Stimulated activated CD8-positive, alpha-beta memory T cell treated with anti-CD3 and anti-CD28 coated beads, Interleukin-15, amount 100 ng/mL, for 1 hour (primary cell): ENCODE data around the gene ESRRG.

ENCODE experiments used
- DNase-seq: peaks from one replicate; pipeline ENCODE4 v3.0.0-alpha.2; 2020; ENCODE audit warnings: low read depth

ESRRG gene

DNA sequence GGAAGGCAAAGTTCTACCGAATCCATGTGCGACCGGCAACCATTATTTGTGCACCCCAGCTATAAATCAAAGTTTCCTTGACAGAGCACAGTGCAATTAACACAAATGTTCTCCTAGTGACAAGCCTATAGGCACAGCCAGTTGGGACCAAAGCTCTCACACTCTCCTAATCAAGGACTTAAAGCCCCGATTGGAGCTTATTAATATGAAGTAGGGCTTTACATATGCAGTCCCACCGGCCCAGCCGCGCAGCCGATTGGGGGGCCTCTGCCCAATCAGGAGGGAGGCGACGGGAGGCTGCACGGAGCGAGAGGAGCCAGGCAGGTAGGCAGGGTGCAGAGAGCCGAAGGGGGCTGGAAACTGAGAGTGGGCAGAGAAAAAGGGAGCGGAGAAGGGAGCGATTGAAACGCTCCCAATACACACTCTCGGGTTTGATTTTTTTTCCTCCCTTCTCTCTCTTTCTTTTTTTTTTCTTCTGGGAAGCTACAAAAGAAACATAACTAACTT lies at the start of gene ESRRG:
ESRRG (minus strand) TSS at position 156 of the 507 bp plus-strand sequence; CDS start at position 26, 130 bp downstream.
- no peak for DNase-seq

DNA sequence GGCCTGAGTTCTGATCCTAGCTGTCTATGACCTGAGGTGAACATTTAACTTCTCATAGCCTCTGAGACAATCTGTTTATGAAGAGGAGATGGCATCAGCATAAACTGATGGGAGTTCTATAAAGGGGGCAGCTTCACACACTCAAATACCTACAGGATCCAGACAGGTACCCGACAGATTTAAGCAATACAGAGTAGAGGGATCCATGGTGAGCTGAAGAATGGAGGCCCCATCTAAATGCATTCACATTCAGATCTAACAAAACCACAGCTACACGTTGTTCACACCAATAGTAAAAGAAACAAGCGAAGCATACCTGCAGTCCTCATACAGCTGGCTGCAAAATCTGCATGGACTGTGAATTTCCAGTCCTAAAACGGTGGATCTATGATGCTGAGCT lies 48.7 kb upstream of the ESRRG start:
- no peak for DNase-seq

DNA sequence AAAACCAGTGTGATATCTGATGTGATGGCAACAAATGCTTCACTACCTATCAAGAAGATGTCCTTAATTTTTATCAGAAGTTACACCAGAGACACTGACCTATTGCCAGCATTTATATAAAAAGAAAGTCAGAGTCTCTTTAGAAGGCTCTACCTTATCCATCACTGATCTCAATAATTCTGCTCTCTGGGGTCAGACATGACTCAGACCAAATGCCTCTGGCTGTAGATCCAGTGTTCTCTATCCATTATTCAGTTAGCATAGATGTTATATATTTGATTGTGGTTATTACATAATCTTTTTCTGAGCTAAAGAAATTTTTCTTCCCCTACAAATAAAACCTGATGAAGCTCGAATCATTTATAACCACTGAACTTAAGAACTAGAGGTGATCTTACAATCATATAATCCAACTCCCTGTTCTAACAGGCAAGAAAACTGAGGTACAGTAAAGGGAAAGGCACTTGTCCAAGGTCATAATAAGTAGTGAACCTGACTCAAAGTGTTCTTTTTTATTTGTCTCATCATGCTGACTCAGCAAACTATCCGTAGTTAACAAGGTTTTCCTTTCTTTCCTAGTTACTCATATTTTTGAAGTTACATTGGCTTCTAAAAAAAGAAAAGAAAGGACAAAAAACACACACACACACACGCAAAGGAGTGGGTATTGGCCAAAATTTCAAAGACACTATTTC lies 43.6 kb upstream of the ESRRG start:
- no peak for DNase-seq

DNA sequence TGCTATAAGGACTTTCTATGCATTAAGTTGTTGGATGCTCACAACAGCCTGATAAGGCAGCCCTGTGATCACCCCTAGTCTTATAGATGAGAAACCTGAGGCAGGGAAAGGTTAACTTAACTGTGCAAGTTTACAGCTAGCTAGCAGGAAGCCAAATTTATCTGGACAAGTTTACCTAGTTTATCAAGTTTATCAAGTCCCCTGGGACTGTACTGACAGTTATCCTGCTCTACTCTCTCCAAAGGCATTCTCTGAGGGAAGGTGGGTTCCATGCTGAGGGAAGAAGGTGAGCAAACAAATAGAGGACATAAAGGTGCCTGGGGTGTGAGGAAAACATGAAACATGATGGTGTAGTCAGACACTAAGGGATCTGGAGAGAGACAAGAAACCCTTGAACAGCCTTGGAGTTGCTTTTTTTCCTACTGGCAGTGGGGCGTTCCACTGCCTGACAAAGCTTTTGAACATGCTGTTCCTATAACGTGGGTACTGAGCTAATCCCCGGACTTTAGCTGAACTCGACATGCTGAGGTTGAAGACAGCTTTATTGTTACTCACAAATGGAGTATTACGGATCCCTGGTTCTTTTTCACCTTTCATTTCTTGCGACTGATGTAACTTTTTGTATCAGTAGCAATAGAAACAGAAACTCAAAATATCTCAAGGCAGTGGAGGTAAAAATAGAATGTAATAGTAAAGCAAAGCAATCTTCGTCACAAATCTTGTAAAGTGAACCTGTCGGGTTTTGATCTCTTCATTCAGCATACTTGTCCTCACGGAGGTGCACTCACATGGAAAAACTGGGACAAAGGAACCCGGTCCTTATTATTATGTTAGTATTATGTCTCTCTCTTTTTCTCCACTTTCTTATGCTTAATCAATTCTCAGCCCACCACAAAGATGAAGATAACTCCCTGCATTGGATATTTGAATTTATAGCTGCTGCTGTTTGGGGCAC lies 42.4 kb upstream of the ESRRG start:
- DNase-seq = no peak

DNA sequence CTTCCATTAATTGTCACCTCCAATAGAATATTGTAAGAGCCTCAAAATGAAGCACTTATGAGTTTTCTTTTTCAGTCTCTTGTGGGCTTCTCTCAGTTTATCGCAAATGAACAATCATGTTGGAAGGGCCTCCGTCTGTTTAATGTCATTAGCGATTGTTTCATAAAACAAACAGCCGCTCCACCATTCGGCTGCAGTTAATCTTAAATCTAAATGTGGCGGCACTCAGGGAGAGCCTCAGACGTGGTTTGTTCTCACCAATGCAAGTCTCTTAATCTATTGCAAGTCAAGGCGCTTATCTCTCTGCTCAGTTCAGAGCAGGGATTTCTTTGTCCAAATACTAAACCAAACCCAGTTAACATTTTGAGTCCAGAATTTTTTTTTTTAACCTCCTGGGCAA lies 34.9 kb upstream of the ESRRG start:
- no peak for DNase-seq

DNA sequence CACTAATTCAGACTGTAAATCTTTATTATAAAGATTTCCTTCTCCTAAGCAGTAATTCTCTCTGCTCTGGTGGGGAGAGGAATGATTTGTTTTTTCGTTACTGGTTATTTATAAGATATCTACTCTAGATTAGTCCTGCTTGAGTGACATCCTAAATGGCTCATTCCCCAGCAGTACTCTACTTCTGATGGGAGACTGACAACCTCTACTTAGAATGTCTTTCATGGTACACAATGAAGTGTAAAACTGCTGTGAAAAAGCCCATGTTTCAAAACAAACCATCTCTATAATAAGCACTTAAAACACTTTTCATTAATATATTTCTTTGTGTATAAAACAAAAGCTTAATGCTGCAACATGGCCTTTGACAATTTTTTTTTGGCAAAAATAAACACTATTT lies 33.9 kb upstream of the ESRRG start:
- no peak for DNase-seq

DNA sequence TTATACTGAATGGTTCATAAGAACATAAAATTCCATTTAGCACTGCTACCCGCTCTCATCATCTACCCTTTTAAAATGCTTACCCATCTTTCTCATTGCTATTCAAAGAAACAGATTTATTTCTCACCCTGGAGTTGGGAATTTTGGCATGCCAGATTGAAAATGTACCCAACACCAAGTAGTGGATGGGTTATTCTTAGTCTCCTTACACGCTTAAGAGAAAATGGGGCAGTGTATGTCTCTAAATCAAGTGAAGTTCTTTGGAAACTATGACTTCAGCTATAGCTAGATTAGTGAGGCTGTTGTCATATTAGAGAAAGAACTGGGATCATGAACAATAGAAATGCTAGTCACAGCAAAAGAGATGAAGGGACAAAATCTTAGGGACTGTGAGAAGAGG lies 27.7 kb upstream of the ESRRG start:
- DNase-seq = no peak

DNA sequence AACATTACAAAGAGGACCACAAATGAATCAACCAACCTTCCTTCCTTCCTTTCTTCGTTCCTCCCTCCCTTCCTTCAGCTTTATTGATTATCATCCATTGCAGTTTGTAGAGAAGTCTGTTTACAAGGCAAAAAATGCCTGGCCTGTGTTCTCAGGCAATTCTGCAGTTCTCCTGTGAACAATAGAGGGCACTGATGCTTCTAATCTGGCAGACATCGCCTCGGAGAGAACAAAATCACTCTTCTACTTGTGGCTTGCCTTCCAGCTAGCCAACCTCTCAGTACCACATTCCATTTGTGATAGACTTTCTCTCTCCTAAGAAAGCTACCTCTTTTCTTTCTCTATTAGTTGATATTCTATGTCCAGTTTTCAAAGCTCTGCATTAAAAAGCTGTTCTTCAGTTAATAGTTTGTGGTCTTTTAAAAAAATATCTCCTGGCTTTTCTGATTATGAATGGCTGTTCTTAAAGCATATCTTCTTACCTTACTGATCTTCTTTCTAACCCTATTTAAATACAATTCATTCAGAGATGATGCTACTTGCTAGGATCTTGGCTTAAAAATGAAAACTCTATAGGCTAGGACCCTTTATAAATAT lies 26.9 kb upstream of the ESRRG start:
- DNase-seq = no peak

DNA sequence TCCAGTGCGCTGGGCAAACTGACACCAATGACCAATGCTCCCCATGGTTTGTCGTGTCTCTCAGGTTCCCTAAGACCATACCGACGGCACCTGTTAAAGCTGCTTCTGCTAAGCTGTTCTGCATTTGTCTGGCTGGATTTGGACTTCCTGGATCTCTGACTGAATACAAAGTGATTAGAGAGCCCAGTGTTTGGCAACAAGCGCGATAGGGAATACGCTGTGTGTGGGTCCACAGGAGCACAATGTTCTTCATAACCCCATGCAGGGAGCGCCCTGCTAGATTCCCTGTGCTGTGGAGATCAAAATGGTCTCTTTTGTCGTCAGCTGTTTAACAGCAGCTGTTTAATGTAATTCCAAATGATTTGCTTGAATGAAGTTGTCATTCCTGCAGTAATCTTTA lies 26.0 kb upstream of the ESRRG start:
- DNase-seq = no peak

DNA sequence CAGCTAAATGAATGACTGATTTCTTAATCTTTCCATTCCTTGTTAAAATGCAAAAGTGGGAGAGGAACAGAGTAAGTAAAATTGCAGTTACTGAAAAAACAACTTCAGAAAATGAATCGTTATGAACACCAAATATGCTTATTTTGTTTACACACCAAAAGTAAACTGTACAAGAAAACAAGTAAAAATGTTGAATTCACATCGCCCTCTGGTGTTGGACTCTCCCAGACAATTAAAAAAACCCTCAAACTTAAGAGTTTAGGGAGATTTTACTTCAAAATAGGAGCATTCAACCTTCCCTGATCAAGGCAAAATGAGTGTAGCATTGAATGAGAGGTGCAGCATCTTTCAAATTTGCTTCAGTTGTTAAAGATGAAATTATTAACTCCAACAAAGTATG lies 19.4 kb upstream of the ESRRG start:
- no peak for DNase-seq

DNA sequence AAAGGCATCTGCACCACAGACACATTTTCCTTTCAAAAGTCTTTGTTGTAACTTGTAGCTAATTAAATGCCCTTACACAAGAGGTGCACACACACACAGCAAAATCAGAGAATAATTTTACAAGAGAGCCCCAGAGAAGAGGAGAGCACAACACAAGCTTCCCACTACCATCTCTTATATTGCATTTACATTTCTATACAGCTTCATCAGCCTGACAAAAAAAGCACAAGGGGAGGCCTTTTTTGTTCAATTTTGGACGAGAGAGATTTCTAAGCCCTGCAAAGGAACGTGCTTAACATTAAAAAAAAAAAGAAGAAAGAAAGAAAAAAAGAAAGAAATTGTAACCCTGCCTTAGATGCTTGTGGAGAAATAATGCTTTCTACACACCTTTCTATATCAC lies 17.1 kb upstream of the ESRRG start:
- DNase-seq = no peak

DNA sequence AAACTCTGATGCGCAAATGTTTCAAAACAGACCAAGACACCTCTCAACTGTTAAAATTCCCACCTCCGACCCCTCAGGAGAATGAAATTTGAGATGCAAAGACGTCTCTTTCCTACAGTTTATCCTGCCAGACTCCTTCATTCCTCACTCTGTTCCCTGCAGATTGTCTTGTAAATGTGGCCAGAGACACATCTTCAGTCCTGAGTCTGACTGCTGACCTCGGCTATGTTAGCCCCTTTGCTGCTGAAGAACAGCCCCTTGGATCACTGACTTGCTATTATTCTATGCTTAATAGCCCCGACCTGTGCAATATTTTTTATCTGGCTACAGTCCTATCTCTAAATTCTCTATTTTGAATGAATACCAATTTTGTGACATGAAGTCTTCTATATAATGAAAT lies 16.6 kb upstream of the ESRRG start:
- DNase-seq = no peak

DNA sequence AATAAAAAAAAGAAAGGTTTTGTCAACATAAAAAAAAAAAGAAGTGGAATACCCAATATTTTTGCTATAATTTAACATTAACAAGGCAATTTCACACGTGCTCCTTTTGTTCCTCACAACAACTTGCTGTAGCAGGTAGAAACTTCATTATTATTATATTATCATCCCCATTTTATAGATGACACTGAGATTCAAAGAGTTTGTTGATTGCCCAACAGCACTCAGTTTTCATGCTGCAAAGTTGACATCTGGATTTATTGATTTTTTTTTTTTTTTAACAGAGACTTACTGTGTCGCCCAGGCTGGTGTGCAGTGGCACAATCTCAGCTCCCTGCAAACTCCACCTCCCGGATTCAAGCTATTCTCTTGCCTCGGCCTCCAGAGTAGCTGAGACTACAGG lies 8.9 kb upstream of the ESRRG start:
- no peak for DNase-seq

DNA sequence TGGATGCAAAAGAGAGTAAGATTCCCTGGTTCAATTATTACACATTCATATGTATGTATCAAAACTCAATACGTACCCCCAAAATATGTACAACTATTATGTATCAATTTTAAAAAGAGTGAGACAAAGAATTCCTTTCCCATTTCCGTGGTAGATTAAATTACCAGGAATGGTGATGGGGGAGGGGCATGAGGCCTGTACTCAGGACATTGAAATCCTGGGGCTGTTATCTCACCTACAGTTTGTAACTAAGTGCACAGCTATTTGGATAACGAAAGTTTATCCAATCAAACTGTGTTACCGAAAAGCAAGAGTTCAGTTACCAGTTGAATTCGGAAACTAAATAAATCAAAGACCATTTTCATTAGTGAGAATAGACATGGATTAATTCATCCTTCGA lies 8.3 kb upstream of the ESRRG start:
- no peak for DNase-seq

DNA sequence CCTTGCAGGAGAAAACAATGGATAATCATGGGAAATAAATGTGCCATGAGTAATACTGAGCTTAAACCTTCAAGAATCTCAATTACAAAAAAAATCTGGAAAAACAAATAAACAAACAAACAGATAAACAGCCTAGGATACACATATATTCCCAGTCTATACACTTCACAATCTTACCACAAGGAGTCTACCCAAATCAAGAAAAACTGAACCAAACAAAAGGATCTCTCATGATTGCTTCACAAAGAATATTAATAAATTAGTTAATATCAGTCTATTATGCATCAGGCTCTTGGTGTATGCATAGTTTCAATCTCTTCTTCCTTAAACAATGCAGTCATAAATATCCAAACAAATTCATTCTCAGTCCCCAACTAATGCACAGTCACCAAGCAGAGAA lies 3.2 kb upstream of the ESRRG start:
- no peak for DNase-seq

DNA sequence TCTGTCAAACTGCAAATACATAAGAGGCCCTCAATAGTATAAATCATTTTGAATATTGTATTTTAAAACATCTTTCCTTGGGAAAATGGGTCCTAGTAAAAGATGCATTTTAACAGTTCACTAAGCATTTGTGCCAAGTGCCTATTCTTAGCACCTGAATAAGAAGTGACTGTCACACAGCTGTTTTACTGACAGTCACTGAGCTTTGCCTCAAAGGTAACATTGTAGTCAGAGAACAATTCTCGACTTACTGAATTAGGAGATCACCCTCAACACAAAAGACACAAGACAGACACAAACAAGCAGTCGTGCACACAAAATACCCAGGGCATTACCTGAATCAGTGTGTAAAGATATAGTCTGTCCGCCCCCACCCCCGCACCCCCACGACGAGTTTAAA lies 408 bp downstream of the ESRRG start:
- DNase-seq = no peak

DNA sequence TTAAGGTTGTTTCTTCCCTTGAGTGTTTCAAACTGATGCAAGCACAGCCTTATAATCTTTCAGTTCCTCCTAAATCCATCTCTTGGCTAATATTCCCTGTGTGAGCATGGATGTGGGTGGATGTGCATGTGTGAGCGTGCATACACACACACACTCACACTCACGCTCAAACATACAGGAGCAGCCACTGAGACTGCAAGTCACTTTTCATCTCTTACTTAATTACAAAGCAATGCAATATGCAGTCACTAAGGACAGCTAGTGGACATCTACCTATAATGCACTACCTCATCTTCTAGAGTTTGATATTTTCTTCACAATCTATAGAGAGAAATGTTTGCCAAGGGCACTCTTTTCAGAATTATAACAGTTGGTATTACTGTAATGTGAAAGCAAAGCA lies 1.4 kb downstream of the ESRRG start:
- DNase-seq = no peak

DNA sequence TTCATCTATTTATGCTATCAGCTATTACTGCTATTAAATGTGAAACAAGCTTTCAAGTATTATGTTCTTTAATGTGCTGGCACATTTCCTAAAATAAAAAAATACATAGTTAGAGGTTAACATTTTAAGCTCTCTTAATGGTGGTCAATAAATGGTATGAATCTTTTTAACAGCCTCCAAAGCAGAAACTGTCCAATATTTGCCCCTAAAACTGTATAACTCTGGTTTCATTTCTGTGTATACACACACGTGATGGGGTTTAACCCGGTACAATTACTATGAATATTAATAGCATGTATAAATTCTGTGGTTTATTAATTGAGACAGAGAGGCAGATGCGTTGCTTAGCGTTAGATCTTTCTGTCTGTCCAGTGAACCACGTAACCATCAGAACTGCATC lies 2.2 kb downstream of the ESRRG start:
- DNase-seq = no peak

DNA sequence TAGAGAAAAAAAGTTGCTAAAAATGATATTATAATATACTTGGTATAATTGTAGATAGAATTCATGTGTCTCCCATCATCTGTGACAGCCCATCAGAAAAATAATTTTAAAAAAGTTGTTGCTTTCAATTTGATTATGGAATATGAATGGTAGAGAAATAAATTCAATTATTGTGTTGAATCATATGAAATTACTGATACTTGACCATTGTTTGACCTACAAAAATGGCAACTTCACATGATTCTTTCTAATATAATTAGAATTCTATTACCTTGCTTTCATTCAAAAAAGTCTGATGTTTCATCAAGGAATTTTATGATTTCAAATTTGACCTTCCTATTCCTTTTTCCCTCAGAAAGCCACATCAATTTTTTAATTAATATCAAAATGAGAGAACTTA lies 11.5 kb downstream of the ESRRG start:
- DNase-seq = no peak

DNA sequence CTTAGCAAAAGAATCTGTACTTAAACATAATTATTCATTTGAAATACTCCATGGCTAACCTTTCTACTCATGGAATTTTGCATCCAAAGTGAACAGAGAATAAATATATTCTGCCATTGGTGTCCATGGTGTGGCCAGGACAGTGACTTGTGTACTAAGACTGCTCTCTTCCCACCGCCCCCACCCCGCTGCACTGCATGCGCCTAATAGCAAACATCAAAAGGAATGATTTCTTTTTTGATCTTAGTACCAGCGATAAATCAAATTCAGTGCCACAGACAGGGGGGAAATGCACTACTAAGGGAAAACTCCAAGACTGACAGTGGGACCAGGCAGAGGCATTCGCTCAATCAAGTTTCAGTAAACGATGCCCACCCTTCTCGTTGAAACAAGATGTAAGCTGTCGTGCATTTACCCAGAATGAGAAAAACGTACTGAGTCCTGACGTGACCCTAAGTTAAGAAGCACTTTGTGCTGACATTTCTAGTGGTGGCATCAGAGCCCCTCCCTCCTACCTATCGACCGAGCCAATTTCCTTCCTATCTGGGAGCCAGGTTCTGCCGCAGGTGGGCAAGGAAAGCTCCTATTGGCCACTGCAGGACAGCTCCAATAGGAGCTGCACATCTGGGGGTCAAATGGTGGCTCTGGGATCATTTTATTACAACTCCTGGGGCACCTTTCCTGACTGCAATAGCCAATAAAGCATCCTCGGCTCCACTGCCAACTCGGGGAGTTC lies 12.5 kb downstream of the ESRRG start:
- no peak for DNase-seq

DNA sequence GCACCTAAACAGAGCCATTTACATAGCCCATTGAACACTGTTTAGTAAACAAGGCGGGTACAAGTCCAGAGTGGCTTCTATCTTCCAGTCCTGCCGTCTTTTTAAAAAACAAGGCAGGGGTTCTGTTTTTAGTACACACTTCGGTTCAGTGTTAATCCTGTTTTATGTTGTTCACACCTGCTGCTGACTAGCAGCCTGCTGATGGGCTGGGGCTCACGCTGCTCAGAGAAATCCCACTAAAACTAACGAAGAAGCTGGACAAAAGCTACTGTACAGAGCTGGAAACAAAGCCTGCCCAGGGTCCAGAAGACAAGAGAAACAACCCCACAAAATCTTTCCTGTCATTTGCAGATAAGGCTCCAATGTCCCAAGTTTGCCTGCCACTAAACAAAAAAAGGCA lies 13.2 kb downstream of the ESRRG start:
- DNase-seq = no peak

DNA sequence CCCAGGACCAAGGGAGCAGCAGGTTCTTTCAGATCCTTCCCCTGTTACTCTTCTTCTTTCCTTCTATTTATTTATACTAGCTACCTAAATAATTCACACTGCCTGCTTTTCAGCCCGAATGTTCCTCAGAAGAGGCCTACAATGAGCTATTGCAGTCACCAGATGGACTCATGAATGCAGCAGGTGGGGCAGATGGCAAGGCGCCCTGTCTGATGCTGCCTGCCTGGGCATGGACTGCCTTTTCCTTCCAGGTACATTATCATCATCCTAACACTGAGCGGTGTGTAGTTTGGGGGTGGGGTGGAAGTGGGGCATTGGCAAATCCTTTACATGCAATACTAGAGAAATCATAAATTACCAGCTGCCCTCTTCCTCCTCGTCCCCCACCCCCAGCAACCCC lies 17.6 kb downstream of the ESRRG start:
- no peak for DNase-seq
